ENCODE results near the gene RBM10. TPM values are rescaled to one million over a fixed set of nuclear protein-coding genes. Genes with fewer than 3 reads are reported as not detected.

RBM10 gene
- total RNA-seq, 1 experiment from 2014 or later, result 55.8 TPM

DNA sequence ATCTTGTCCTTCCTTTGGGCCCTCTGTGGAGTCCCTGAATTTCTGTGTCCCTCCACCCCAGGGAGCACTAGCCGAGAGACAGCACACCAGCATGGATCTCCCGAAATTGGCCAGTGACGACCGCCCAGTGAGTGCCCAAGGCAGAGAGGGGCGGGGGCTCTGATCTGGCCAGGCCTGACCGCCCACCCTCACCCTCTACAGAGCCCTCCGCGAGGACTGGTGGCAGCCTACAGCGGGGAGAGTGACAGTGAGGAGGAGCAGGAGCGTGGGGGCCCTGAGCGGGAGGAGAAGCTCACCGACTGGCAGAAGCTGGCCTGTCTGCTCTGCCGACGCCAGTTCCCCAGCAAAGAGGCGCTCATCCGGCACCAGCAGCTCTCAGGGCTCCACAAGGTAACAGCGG is 40.2 kb downstream of the RBM10 start:
- no peak overlapping the region for H3K14ac ChIP-seq (ENCODE audit: insufficient read depth, low read length)
- no peak overlapping the region for H2BK20ac ChIP-seq (ENCODE audit: low read depth, low read length, poor library complexity, severe bottlenecking)
- no peak for TF ChIP-seq CTCF (conservative IDR thresholded peaks at IDR 0.05)
- no peak overlapping the region for H3K4me2 ChIP-seq (ENCODE audit: insufficient read depth, insufficient read length, low read length)
- no peaks in the 10 kb centered on the region for H3K27me3 ChIP-seq (ENCODE audit: insufficient read depth, low read length)
- H3K27ac ChIP-seq (ENCODE audit: insufficient read length, low read depth, low read length), result no peak overlapping the region
- H3K4me3 Mint-ChIP-seq, result no peak overlapping the region
- H3K56ac ChIP-seq (ENCODE audit: insufficient read length, low read depth, low read length), result no peak overlapping the region
- no peak overlapping the region for H3K27ac Mint-ChIP-seq
- H2BK15ac ChIP-seq (ENCODE audit: low read depth, low read length), result no peak overlapping the region
- no peak overlapping the region for H3K23ac ChIP-seq (ENCODE audit: insufficient read length, low read depth, low read length)
- no peaks in the 10 kb centered on the region for H3K9me3 ChIP-seq (ENCODE audit: control insufficient read depth, low read depth, low read length)
- no peak for DNase-seq
- H3K18ac ChIP-seq (ENCODE audit: insufficient read length, low read depth, low read length), result no peak overlapping the region
- no peak overlapping the region for H3K4ac ChIP-seq (ENCODE audit: low read depth, low read length)
- no peak overlapping the region for H4K91ac ChIP-seq (ENCODE audit: insufficient read length, low read depth, low read length)
- H3T11ph ChIP-seq (ENCODE audit: low read length), result no peak overlapping the region
- H2BK12ac ChIP-seq (ENCODE audit: insufficient read length, low read depth, low read length), result no peak overlapping the region
- no peaks in the 10 kb centered on the region for H4K20me1 ChIP-seq (ENCODE audit: control insufficient read depth, insufficient read depth, insufficient read length)
- peaks cover 0 to 5% of the 10 kb centered on the region in 2 experiments; a peak in 1 of 4 replicates for H3K4me1 Mint-ChIP-seq
- no peaks in the 10 kb centered on the region for H3K4me1 ChIP-seq (ENCODE audit: insufficient read depth, low read length)
- H2AK5ac ChIP-seq (ENCODE audit: insufficient read length, low read length), result no peak overlapping the region
- H2BK5ac ChIP-seq (ENCODE audit: insufficient read length, low read length), result no peak overlapping the region
- H3K9ac ChIP-seq (ENCODE audit: extremely low read depth, insufficient read length, low read length), result no peak overlapping the region
- no peak overlapping the region for H4K8ac ChIP-seq (replicated peaks; ENCODE audit: insufficient read length, low read depth, low read length)
- H3K27me3 Mint-ChIP-seq (ENCODE audit: low read depth), result peaks cover 1% of the 10 kb centered on the region; the same call in 1 of the 2 replicates
- H3K79me2 ChIP-seq (ENCODE audit: insufficient read depth, low read length), result no peaks in the 10 kb centered on the region
- H3K36me3 Mint-ChIP-seq (ENCODE audit: insufficient read depth in 1 of 3, low read depth in 3 of 3), result peaks cover 30 to 58% (median 52%) of the 10 kb centered on the region in 3 experiments
- no peaks in the 10 kb centered on the region for H3K79me1 ChIP-seq (ENCODE audit: insufficient read depth, low read depth, low read length, poor library complexity, severe bottlenecking)
- no peak overlapping the region for H2BK120ac ChIP-seq (ENCODE audit: low read depth, low read length, poor library complexity, severe bottlenecking)
- no peaks in the 10 kb centered on the region for H3K23me2 ChIP-seq (ENCODE audit: insufficient read length, low read depth, low read length, poor library complexity, severe bottlenecking)
- WGBS (ENCODE audit: extremely low coverage, insufficient read length, low lambda C conversion rate), result no CpG with 5 or more reads among the region's 17 CpGs
- peaks cover 52 to 77% of the 10 kb centered on the region in 2 experiments for H3K9me3 Mint-ChIP-seq
- H4K5ac ChIP-seq (ENCODE audit: insufficient read length, low read depth, low read length), result no peak overlapping the region
- H2AFZ ChIP-seq (ENCODE audit: low read length), result no peak overlapping the region
